NK-92 (cell line): Measurements from ENCODE around the gene BPTF.
"Not testable (repeated sequence)": the region's sequence is repeated elsewhere in the genome, so short reads cannot be mapped to it uniquely, and the experiment has no call there.

Source experiments
- DNase-seq: peaks from one replicate; lab custom pipeline; 2025; ENCODE audit not compliant: unreplicated experiment; lab: John Stamatoyannopoulos, UW

The BPTF gene

GRCh38 chr17:67833134-67833533 is 7.8 kb downstream of the BPTF start:
- no peak for DNase-seq

GRCh38 chr17:67833946-67834631 is 8.8 kb downstream of the BPTF start:
- DNase-seq = no peak

GRCh38 chr17:67834634-67835033 is 9.3 kb downstream of the BPTF start:
- DNase-seq = no peak

DNA sequence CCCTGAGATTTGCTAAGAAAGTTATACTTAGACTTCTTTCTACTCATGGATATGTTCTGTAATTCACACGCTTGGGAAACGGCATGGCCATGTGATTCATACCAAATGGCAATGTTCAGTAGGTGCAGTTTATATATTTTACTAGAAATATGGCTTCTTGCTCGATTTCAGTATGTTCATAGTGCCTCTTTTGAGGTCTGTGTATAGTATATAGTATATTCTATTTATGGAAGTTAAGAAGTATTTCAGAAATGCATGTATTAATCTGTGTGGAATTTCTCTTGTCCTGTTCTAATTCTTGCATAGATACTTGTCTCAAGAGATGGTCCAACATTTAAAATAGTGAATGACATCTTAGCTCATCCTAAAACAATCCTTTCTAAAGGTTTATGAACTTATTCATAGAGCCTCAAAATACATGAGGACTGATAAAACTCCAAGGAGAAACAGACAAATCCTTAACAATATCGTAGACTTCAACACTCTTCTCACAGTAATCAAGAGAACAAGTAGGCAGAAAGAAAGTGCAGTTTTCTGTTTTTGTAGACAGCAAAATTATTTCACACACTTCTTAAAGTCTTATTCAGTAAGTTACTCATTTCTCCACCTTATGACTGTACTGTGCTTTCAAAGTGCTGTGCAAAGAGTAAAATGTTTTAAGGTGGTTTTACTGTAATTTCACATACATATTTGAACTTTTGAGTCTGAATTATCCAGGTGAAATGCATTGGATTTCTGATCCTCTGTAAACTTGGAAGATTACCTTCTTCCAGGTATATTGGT is 11.1 kb downstream of the BPTF start:
- no peak for DNase-seq

GRCh38 chr17:67837965-67838364 is 12.7 kb downstream of the BPTF start:
- DNase-seq = no peak

GRCh38 chr17:67838538-67838937 is 13.2 kb downstream of the BPTF start:
- DNase-seq = no peak

DNA sequence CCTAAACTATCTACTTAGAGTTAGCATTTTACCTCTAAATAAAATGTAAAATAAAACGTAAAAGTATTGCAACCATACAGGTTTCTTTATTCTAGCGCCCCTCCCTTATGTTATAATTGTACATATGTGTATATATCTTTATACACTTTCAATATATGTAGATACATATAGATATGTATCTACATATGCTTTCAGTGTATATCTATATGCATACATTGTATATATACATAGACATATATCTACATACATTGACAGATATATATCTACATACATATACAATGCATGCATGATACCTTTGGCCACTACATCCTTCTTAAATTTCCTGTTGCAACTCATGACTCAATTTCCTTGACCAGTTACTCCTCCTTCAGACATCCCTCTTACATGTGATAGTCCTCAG is 16.7 kb downstream of the BPTF start:
- no peak for DNase-seq

DNA sequence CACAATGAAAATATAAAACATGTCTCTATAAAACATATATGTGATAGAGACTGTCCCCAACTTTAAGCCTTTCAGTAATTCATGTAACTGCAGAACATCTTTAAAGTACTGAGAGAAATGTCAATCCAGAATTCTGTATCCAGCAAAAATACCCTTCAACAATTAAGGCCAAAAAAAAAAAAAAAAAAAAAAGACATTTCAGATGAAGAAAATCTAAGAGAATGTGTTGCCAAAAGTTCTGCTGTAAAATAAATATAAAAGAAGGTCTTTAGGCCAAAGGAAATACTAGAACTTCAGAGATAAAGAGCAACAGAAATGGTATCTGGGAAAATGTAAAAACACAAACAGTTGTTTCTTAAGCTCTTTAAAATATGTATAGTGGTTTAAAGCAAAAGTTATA is 17.3 kb downstream of the BPTF start:
- DNase-seq = no peak

DNA sequence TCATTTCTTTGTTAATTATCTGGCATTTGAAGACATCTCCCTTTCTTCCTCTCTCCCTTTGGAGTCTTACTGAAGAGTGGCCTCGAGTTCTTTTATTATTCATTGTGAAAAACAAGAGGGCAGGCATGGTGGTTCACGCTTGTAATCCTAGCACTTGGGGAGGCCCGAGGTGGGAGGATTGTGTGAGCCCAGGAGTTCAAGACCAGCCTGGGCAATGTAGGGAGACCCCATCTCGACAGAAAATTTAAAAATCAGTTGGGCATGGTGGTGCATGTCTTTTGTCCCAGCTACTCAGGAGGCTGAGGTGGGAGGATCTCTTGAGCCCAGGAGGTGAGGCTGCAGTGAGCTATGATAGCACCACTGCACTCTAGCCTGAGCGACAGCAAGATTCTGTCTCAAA is 20.1 kb downstream of the BPTF start:
- DNase-seq = no peak

DNA sequence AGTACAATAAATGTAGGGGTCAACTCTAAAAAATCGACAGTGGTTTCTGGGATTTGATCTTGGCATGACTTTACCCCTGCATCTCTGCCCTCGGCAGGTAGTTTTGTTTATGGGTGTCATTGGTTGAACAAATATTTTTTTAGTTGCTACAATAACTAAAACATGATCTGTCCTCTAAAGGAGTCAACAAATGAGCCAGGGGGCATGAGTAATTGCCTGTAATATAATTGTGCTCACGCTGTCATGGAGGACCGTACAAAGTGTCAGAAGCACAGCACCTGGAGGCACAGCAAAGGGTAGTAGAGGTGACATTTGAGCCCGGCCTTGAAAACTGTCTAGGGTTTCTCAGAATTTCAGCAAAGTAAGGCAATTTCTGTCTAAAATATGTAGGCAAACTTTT is 22.9 kb downstream of the BPTF start:
- not testable (repeated sequence) for DNase-seq

- not testable (repeated sequence) for DNase-seq
These were observed 23.5 kb downstream of the BPTF start for GRCh38 chr17:67848846-67849245.

GRCh38 chr17:67850991-67851631 is 25.8 kb downstream of the BPTF start:
- DNase-seq = no peak

DNA sequence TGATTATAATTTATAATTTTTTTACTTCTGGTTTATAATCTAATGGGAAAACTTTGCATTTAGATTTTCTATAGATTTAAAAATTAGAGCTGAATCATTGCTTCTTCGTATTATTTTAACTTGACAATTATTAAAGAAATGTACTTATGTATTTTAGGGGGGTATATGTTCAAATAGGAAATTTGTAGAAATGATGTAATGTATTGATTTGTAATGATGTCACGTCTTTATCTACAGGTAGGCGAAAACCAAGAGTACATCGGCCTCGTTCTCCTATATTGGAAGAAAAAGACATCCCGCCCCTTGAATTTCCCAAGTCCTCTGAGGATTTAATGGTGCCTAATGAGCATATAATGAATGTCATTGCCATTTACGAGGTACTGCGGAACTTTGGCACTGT is 28.4 kb downstream of the BPTF start:
- no peak for DNase-seq

DNA sequence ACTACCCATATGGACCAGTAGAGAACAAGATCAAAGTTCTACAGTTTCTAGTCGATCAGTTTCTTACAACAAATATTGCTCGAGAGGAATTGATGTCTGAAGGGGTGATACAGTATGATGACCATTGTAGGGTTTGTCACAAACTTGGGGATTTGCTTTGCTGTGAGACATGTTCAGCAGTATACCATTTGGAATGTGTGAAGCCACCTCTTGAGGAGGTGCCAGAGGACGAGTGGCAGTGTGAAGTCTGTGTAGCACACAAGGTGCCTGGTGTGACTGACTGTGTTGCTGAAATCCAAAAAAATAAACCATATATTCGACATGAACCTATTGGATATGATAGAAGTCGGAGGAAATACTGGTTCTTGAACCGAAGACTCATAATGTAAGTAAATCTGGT is 29.1 kb downstream of the BPTF start:
- DNase-seq = no peak

- no peak for DNase-seq
These were observed 30.4 kb downstream of the BPTF start for GRCh38 chr17:67855504-67856324.

- not testable (repeated sequence) for DNase-seq
These were observed 31.1 kb downstream of the BPTF start for GRCh38 chr17:67856402-67856801.

DNA sequence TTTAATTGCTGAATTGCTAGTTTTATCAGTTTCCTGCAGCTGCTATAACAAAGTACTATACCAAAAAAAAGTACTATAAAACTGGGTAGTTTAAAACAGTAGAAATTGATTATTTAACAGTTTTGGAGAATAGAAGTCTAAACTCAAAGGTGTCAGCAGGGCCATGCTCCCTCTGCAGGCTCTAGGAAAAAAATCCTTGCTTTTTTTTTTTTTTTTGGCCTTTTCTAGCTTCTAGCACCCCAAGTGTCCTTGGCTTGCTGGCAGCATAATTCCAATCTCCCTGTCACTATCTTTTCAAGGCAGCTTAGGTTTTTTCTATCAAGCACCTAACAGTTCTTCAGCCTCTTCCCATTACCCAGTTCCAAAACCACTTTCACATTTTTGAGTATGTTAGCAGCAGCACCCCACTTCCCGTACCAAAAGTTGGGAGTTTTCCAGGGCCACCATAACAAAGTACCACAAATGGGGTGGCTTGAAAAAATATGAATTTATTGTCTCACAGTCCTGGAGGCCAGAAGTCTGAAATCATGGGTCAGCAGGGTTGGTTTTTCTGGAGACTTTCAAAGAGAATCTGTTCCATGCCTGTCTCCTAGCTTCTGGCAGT is 37.4 kb downstream of the BPTF start:
- no peak for DNase-seq

GRCh38 chr17:67863624-67864247 is 38.4 kb downstream of the BPTF start:
- no peak for DNase-seq

DNA sequence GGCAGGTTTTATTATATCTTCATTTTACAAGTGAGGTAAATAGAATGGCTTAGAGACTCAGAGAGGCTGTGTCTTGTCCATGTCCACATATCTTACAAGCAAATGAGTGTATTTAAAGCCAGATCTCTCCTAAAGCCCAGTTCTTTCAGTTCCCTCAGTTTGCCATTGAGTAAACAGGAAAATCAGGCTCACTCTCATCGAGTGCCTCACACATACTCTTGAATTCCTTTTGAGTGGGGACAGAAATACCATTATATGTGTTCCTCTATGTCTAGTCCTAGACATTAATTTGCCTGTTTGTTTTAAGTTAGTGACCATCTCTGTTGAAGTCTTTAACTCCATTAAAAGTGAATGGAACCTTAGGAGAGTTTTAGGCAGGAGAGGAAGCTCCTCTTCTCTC is 40.1 kb downstream of the BPTF start:
- no peak for DNase-seq

GRCh38 chr17:67867591-67867990 is 42.3 kb downstream of the BPTF start:
- no peak for DNase-seq
